Endothelial cell of umbilical vein (primary cell): ENCODE results near the gene ABHD14A. TPM values are rescaled to one million over a fixed set of nuclear protein-coding genes. Genes with fewer than 3 reads are reported as not detected.

Source experiments
- BruUV-seq: library from RNA; stranded (reverse); fragments of 400-500 nt; replicated peaks from 2 replicates; lab custom pipeline; 2021; lab: Mats Ljungman, UMichigan
- CTCF ChIA-PET: fragments of 300-600, 350-600 bp; sonication (Branson Sonifier 250); formaldehyde crosslinking; loops from one replicate; lab custom pipeline; 2021; ENCODE audit warnings: antibody characterized with exemption, inconsistent platforms; lab: Charles Lee
- POLR2A ChIA-PET: fragments of 300-600, 350-600 bp; sonication (Branson Sonifier 250); formaldehyde crosslinking; loops from one replicate; lab custom pipeline; 2021; ENCODE audit warnings: antibody characterized with exemption, inconsistent platforms; lab: Charles Lee
- DNase-seq: peaks from one replicate; pipeline ENCODE4 v3.0.0-alpha.2; 2011; ENCODE audit warnings: low read depth, low spot score
- FAIRE-seq: peaks from 2 replicates; lab custom pipeline; 2011; peaks lifted over from hg19 to GRCh38; lab: Jason Lieb, UNC
- H2AFZ ChIP-seq: 2 replicates; pipeline ENCODE4 v1.6.0; 2012; ENCODE audit warnings: low read depth, low read length, control low read depth, inconsistent platforms
- H3K27ac ChIP-seq: 2 replicates; pipeline ENCODE4 v1.5.1; 2011; ENCODE audit warnings: low read depth, mild to moderate bottlenecking, control low read depth, low read length, moderate library complexity; ENCODE audit not compliant: insufficient read depth
- H3K27me3 ChIP-seq, 2 experiments: 2 replicates each; pipeline versions ENCODE4 v1.6.0 to v1.6.1; 2011; ENCODE audit warnings: low read length in 2 of 2, mixed read lengths in 1 of 2; ENCODE audit not compliant: control insufficient read depth in 2 of 2, insufficient read depth in 2 of 2
- H3K36me3 ChIP-seq, 2 experiments: 2 replicates in 1 of 2; 3 replicates in 1 of 2; pipeline ENCODE4 v1.5.1; 2011; ENCODE audit warnings: low read length in 2 of 2, mild to moderate bottlenecking in 1 of 2, moderate library complexity in 1 of 2; ENCODE audit not compliant: control insufficient read depth in 2 of 2, insufficient read depth in 2 of 2; ENCODE audit errors: extremely low read depth in 1 of 2
- H3K4me1 ChIP-seq: 3 replicates; pipeline ENCODE4 v1.5.1; 2011; ENCODE audit warnings: mild to moderate bottlenecking, low read length; ENCODE audit not compliant: control insufficient read depth, insufficient read depth; ENCODE audit errors: extremely low read depth
- H3K4me2 ChIP-seq: 2 replicates; pipeline ENCODE4 v1.6.1; 2011; ENCODE audit warnings: low read length, control low read depth, mixed read lengths; ENCODE audit not compliant: insufficient read depth
- H3K4me3 ChIP-seq, 3 experiments: fragments of 200-600 bp in 1 of 3; sonication (generic), shearing (Covaris generic) in 1 of 3; replicated peaks in 1 of 3; 2 replicates each; pipeline ENCODE4 v1.5.1; 2011 to 2016; ENCODE audit warnings: control low read depth in 3 of 3, low read length in 3 of 3, mild to moderate bottlenecking in 2 of 3, inconsistent platforms in 1 of 3, low read depth in 1 of 3, moderate library complexity in 1 of 3; ENCODE audit not compliant: insufficient read depth in 1 of 3
- H3K79me2 ChIP-seq: 2 replicates; pipeline ENCODE4 v1.6.0; 2012; ENCODE audit warnings: low read length, inconsistent platforms; ENCODE audit not compliant: control insufficient read depth, insufficient read depth
- H3K9ac ChIP-seq: replicated peaks from 2 replicates; pipeline ENCODE3; 2011; ENCODE audit warnings: low read length, control low read depth; ENCODE audit not compliant: insufficient read depth; ENCODE audit errors: extremely low read depth
- H3K9me1 ChIP-seq: replicated peaks from 3 replicates; pipeline ENCODE4 v1.6.0; 2011; ENCODE audit warnings: mild to moderate bottlenecking, low read length; ENCODE audit not compliant: control insufficient read depth, insufficient read depth; ENCODE audit errors: extremely low read depth
- H3K9me3 ChIP-seq: replicated peaks from 2 replicates; pipeline ENCODE4 v1.5.1; 2012; ENCODE audit warnings: low read length, inconsistent platforms; ENCODE audit not compliant: control insufficient read depth, insufficient read depth
- H4K20me1 ChIP-seq: replicated peaks from 2 replicates; pipeline ENCODE3; 2011; ENCODE audit warnings: mild to moderate bottlenecking, low read length; ENCODE audit not compliant: control insufficient read depth, insufficient read depth; ENCODE audit errors: extremely low read depth
- CTCF ChIP-seq, 2 donors: IDR thresholded peaks; 1 replicate in 1 of 2; 2 replicates in 1 of 2; pipeline ENCODE4 v1.5.1; 2011; ENCODE audit warnings: low read length in 2 of 2, mild to moderate bottlenecking in 2 of 2, moderate library complexity in 2 of 2, control low read depth in 1 of 2, inconsistent platforms in 1 of 2, low read depth in 1 of 2; ENCODE audit not compliant: insufficient read depth in 1 of 2; ENCODE audit errors: extremely low read depth in 1 of 2
- EZH2 ChIP-seq: IDR thresholded peaks from 2 replicates; pipeline ENCODE4 v1.6.1; 2012; ENCODE audit warnings: borderline replicate concordance, low read depth, mild to moderate bottlenecking, moderate library complexity, low read length, inconsistent platforms; ENCODE audit not compliant: severe bottlenecking
- FOS ChIP-seq: IDR thresholded peaks from 2 replicates; pipeline ENCODE4 v1.6.1; 2011; ENCODE audit warnings: mild to moderate bottlenecking, low read length, moderate library complexity, borderline replicate concordance; ENCODE audit not compliant: insufficient read depth
- GATA2 ChIP-seq: IDR thresholded peaks from 2 replicates; pipeline ENCODE4 v1.7.0; 2011; ENCODE audit warnings: low read depth, mild to moderate bottlenecking, moderate library complexity, mixed read lengths, low read length; ENCODE audit not compliant: insufficient read length, insufficient read depth
- JUN ChIP-seq: IDR thresholded peaks from 2 replicates; pipeline ENCODE4 v1.6.1; 2011; ENCODE audit warnings: borderline replicate concordance, low read depth; ENCODE audit not compliant: insufficient read length, insufficient read depth
- MAX ChIP-seq: IDR thresholded peaks from 2 replicates; pipeline ENCODE4 v1.6.1; 2011; ENCODE audit not compliant: insufficient read depth, insufficient read length
- MYC ChIP-seq: IDR thresholded peaks from one replicate; pipeline ENCODE4 v1.6.1; 2011; ENCODE audit warnings: mild to moderate bottlenecking, low read depth, low read length
- POLR2A ChIP-seq: IDR thresholded peaks from 2 replicates; pipeline ENCODE4 v1.6.1; 2012; ENCODE audit warnings: low read depth, mild to moderate bottlenecking, control low read depth, low read length
- POLR2AphosphoS5 ChIP-seq: IDR thresholded peaks from 2 replicates; pipeline ENCODE4 v1.6.1; 2012; ENCODE audit warnings: low read depth, mild to moderate bottlenecking, control low read depth, low read length, moderate library complexity; ENCODE audit not compliant: insufficient read depth
- dilution Hi-C: fragments of 300-500 bp; cut with MboI; formaldehyde crosslinking; loops from one replicate; pipeline ENCODE4 v1.15.0; 2019; ENCODE audit warnings: low sequenced_read_pairs; ENCODE audit not compliant: extremely low pct_ligation_motif_present
- intact Hi-C: fragments of 100-400 bp; cut with micrococcal nuclease; formaldehyde crosslinking; loops from one replicate; pipeline ENCODE4 v1.10.0; 2022
- polyA plus RNA-seq, 4 experiments: library from polyadenylated mRNA; depleted of rRNA in 3 of 4; stranded (reverse) in 3 of 4; unstranded in 1 of 4; fragments of >200 nt; gene quantifications; 2 replicates each; pipeline versions ENCODE4 v1.2.1 to v1.2.3, GENCODE V29; 2011 to 2012; ENCODE audit warnings: missing spikeins in 1 of 4
- total RNA-seq: library from RNA; stranded (reverse); gene quantifications from 2 replicates; pipeline ENCODE4 v1.2.3, GENCODE V29; 2021

ABHD14A gene
- total and polyA plus RNA-seq, 2 donors (not counting 3 experiments of a cell fraction or from before 2014, with no cell fraction given), result 6.6 to 23.7 TPM

GRCh38 chr3:51985063-51985462 is 10.2 kb downstream of the ABHD14A start:
- BruUV-seq, result no TSS peak
- dilution Hi-C loops, result no loop called here
- no peak overlapping the region for H3K9ac ChIP-seq

More at GRCh38 chr3:51985063-51985462, 10.2 kb downstream of the ABHD14A start:
- intact Hi-C loops, result no loop called here
- CTCF ChIA-PET, result no interaction called here
- no peaks in the 10 kb centered on the region for H4K20me1 ChIP-seq
- no peak overlapping the region for H2AFZ ChIP-seq
- FAIRE-seq (no peak), DNase-seq (no peak)
- no peak overlapping the region for H3K27ac ChIP-seq
- H3K9me3 ChIP-seq, result no peaks in the 10 kb centered on the region
- no peaks in the 10 kb centered on the region for H3K36me3 ChIP-seq
- H3K4me2 ChIP-seq, result no peak overlapping the region
- no peaks in the 10 kb centered on the region for H3K9me1 ChIP-seq
- no peaks in the 10 kb centered on the region for H3K27me3 ChIP-seq
- POLR2A ChIA-PET, result no interaction called here
- peaks cover 14% of the 10 kb centered on the region for H3K4me1 ChIP-seq
- no peaks in the 10 kb centered on the region for H3K79me2 ChIP-seq
- TF ChIP-seq JUN, result no peak
- no peak for TF ChIP-seq EZH2
- TF ChIP-seq GATA2, result no peak
- no peak for TF ChIP-seq POLR2AphosphoS5
- no peak for TF ChIP-seq POLR2A
- no peak for TF ChIP-seq MAX
- no peak for TF ChIP-seq MYC
- TF ChIP-seq CTCF (IDR thresholded peaks at IDR 0.05; ENCODE audit: extremely low read depth in 1 of 2, insufficient read depth in 1 of 2, low read depth in 1 of 2, low read length in 2 of 2), result no peak
- TF ChIP-seq FOS, result no peak
- no peak overlapping the region for H3K4me3 ChIP-seq
